GM18507 (cell line): ENCODE results near the gene S100A7A.
"Not testable (repeated sequence)": the region's sequence is repeated elsewhere in the genome, so short reads cannot be mapped to it uniquely, and the experiment has no call there.

Experiments used
- DNase-seq: peaks from one replicate; pipeline ENCODE4 v3.0.0; 2011; ENCODE audit warnings: low read depth; ENCODE audit not compliant: insufficient read length; ENCODE audit errors: extremely low spot score
- FAIRE-seq: peaks from 2 replicates; lab custom pipeline; 2011; peaks lifted over from hg19 to GRCh38; lab: Jason Lieb, UNC

S100A7A gene

GRCh38 chr1:153393926-153394325 is 22.4 kb upstream of the S100A7A start:
- FAIRE-seq (no peak), DNase-seq (no peak)

- FAIRE-seq (no peak), DNase-seq (no peak)
These were observed 21.9 kb upstream of the S100A7A start for GRCh38 chr1:153394391-153394790.

DNA sequence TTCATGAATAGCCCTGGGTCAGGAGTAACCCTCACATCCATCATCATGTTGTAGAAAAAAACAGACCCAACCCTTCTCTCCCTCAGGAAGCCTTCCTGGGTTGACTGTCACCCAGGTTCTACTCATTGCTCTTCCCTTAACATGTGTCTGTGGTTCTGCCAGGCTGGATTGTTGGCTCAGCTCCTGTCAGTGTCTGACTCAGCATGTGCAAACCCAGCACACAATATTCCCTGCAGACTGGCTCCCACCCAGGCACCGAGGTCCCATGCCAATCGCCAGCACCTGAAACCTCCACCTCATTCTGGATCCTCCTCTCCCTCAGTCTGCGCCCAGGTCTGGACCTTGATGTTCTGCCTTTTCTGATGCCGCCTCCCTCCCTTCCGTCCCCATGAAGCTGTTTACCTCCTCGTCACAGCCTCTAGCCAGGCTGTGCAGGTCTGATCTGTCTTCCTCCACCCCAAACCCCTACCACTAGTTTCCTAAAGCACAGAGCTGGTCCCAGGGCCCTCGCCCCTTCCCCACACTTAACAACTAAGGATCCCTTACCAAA is 21.1 kb upstream of the S100A7A start:
- DNase-seq (no peak), FAIRE-seq (no peak)

DNA sequence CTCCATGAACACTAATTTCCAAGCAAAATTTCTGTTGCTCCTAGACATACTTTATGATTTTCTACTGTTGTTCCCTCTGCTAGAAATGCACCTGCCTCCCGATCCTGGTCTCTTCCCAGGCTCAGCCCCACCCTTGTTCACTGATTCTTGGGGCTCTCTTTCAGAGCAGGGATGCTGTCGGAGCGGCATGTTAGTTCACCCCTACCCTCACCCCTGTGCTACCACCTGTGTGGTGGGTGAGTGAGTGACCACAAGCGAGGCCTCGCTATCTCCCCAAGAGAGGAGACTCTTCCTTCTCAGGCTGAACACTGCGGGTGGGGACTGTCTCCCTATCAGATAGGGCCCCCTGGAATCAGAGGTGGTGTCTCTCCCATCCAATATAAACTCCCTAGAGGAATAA is 20.5 kb upstream of the S100A7A start:
- no peak for DNase-seq
- no peak for FAIRE-seq

- FAIRE-seq (no peak), DNase-seq (no peak)
These were observed 19.9 kb upstream of the S100A7A start for GRCh38 chr1:153396461-153396860.

GRCh38 chr1:153397051-153397923 is 19.0 kb upstream of the S100A7A start:
- no peak for DNase-seq
- FAIRE-seq = no peak

DNA sequence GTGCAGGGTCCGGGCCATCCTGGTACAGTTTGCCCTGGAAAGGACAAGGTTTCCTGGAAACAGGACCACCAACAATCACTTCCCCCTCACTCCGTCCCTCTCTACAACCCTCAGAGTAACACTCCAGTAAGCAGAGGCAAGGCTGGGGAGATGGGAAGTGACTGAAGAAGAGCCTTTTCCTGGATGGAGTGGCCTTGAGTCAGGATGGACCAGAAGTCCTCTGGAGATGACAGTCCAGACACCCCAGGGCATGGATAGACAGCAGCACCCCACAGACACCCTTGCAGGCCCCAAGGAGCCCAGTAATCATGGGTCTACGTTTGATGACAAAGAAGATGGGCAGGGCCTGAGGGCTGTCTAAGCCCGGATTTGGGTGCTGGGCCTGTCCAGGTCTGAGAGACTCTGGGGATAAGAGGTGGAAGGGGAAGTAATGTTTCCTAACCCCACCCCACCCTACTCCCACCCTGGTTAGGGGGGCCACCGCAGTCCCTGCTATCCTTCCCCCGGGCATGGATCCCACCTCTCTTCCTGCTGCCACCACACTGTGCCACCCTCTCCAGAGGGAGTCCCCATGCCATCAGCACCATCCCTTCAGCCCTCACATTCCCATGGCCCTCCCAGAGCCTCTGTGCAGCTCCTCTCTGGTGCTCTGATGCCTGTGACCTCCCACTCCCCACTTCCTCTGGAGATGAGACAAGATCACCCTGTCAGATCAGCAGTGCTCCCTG is 18.2 kb upstream of the S100A7A start:
- FAIRE-seq = no peak

GRCh38 chr1:153399401-153400055 is 16.8 kb upstream of the S100A7A start:
- no peak for FAIRE-seq
- DNase-seq = no peak

More for the DNA sequence above, 18.2 kb upstream of the S100A7A start:
- DNase-seq = no peak

DNA sequence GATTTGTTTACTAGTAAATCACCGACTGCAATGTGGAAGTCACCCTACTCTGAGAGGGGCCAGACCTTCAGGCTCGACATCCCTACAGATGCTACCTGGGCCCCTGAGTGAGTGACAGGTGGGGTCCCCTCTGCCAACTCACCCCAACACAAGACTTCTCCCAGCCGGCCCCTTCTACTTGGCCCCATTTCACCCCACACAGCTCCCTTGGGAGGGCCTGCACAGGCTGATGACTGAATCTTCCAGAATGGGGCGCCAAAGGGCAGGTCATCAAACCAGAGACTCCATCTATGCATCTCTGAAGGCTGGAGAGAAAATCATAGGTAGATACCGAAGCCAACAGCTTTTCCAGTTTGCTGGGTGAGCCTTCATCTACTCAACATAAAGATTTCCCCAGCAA is 16.1 kb upstream of the S100A7A start:
- FAIRE-seq (no peak), DNase-seq (no peak)

DNA sequence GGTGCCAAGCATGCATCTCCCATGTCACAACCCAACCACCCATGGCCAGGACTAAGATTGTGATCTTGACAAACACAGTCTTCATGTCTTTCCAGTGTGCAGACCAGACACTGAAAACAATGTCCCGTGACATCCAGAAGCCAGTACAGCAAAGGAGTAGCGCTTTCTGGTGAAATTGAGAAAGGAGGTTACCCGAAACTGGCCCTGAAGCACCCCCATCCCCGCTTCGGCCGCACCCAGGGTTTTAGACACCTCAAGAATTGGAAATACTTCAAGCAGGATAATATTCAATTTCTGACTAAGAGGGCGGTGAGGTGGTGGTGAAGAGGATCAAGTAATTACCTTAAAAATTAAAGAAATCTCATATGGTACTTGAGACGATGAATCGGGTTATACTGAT is 14.9 kb upstream of the S100A7A start:
- FAIRE-seq (no peak), DNase-seq (no peak)

DNA sequence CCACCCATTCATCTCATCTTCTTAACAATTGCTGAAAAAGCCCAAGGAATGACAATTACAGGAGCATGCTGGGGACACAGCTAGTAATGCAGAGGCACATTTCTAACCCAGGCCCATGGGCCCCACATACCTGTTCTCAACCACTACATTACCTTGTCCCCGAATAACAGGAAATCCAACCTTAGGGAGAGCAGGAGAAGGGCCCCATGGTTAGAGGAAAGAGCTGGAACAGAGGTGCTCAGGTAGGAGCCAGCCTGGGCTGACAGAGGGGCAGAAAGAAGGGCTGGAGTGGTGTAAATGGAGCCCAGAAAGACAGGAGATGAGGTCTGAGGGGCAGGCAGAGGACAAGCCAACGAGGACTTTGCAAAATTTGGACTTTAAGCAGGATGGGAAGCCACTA is 14.1 kb upstream of the S100A7A start:
- DNase-seq = no peak
- no peak for FAIRE-seq

GRCh38 chr1:153403421-153404085 is 12.8 kb upstream of the S100A7A start:
- no peak for DNase-seq
- FAIRE-seq = no peak

GRCh38 chr1:153404086-153404635 is 12.2 kb upstream of the S100A7A start:
- DNase-seq = no peak
- FAIRE-seq = no peak

DNA sequence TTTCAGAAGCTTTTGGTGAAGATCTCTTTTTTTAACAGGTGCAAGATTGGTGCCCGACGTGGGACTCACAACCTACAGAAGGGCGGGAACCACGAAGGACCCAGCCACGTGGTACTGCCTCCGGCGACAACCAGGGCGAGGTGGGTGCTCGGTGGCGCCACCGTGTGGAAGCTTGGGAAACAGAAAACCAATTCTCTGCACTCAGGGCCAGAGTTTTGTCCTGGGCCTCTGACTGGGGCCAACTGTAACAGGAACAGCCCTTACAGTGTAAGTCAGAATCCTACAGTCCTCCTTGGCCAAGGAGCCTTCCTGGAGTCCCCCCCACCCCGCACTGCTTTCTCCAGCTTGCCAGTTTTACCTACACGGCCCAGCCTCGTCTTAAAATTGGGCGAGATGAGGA is 11.6 kb upstream of the S100A7A start:
- DNase-seq (no peak), FAIRE-seq (peak; percentile 38)

GRCh38 chr1:153405825-153406599 is 10.3 kb upstream of the S100A7A start:
- FAIRE-seq, DNase-seq: not testable (repeated sequence)

DNA sequence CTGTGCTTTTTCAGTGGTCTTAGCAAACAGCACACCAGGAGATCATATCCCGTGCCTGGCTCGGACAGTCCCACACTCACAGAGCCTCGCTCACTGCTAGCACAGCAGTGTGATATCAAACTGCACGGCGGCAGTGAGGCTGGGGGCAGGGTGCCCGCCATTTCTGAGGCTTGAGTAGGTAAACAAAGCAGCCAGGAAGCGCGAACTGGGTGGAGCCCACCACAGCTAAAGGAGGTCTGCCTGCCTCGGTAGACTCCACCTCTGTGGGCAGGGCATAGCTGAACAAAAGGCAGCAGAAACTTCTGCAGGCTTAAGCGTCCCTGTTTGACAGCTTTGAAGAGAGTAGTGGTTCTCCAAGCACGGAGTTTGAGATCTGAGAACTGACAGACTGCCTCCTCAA is 9.0 kb upstream of the S100A7A start:
- FAIRE-seq, DNase-seq: not testable (repeated sequence)

DNA sequence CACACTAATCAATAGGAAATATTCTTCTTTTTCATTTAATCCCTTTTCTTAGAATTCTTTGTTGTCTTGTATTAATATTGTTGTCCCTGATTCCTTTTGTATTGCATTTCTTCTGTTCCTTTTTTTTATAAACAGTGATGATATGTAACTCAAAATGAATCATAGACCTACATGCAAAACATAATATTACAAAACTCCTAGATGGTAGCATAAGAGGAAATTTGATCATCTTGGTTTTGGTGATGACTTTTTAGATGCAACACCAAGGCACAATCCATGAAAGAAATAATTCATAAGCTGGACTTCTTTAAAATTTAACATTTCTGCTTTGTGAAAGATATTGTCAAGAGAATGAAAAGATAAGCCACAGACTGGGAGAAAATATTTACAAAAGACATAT is 2.4 kb upstream of the S100A7A start:
- not testable (repeated sequence) for FAIRE-seq, DNase-seq

- no peak for DNase-seq
- no peak for FAIRE-seq
These were observed 992 bp downstream of the S100A7A start for GRCh38 chr1:153417136-153417888.
